LNCaP clone FGC (cell line): ENCODE results near the gene FBXO30.

Experiments
- DNase-seq: peaks from one replicate; pipeline ENCODE4 v3.0.0-alpha.2; 2011; ENCODE audit warnings: low read depth
- H3K4me3 ChIP-seq: 2 replicates; pipeline ENCODE4 v1.5.1; 2011; ENCODE audit warnings: mild to moderate bottlenecking, low read depth, low read length, control low read depth
- CTCF ChIP-seq: IDR thresholded peaks from 2 replicates; pipeline ENCODE4 v1.5.1; 2012; ENCODE audit warnings: mild to moderate bottlenecking; ENCODE audit not compliant: control insufficient read depth, insufficient read depth; ENCODE audit errors: extremely low read depth

FBXO30 gene

GRCh38 chr6:145836170-145836569 is 21.6 kb upstream of the FBXO30 start:
- H3K4me3 ChIP-seq = no peak overlapping the region
- DNase-seq = no peak
- TF ChIP-seq CTCF = no peak

- no peak for DNase-seq
- H3K4me3 ChIP-seq = no peak overlapping the region
Measured at GRCh38 chr6:145830612-145831011, 16.0 kb upstream of the FBXO30 start.

GRCh38 chr6:145829950-145830349 is 15.4 kb upstream of the FBXO30 start:
- H3K4me3 ChIP-seq = no peak overlapping the region
- TF ChIP-seq CTCF = no peak
- no peak for DNase-seq

More at GRCh38 chr6:145830612-145831011, 16.0 kb upstream of the FBXO30 start:
- no peak for TF ChIP-seq CTCF

- DNase-seq = no peak
- TF ChIP-seq CTCF = no peak
- H3K4me3 ChIP-seq = no peak overlapping the region
Measured at GRCh38 chr6:145829102-145829501, 14.5 kb upstream of the FBXO30 start.

GRCh38 chr6:145824344-145824743 is 9.7 kb upstream of the FBXO30 start:
- no peak overlapping the region for H3K4me3 ChIP-seq
- TF ChIP-seq CTCF = no peak
- no peak for DNase-seq

- no peak for TF ChIP-seq CTCF
- no peak overlapping the region for H3K4me3 ChIP-seq
- DNase-seq = no peak
Measured at GRCh38 chr6:145823328-145823944, 8.8 kb upstream of the FBXO30 start.

- no peak for TF ChIP-seq CTCF
- DNase-seq = no peak
- no peak overlapping the region for H3K4me3 ChIP-seq
Measured at GRCh38 chr6:145822456-145822855, 7.9 kb upstream of the FBXO30 start.
